Superior temporal gyrus (tissue), 1 donor: ENCODE data around the gene LAD1.
A peak's percentile ranks its signal among the peaks of the same experiment; 100 is the strongest.

ENCODE experiments used
- DNase-seq: peaks from one replicate; pipeline ENCODE4 v3.0.0-alpha.2; 2016; ENCODE audit errors: extremely low spot score

Gene LAD1

GRCh38 chr1:201364808-201365105, 34.4 kb downstream of the LAD1 start:
- no peak for DNase-seq

GRCh38 chr1:201363467-201363866, 35.7 kb downstream of the LAD1 start:
- DNase-seq, result no peak

GRCh38 chr1:201362906-201363305, 36.2 kb downstream of the LAD1 start:
- DNase-seq, result no peak

- peak; percentile 46 for DNase-seq
These were observed 37.2 kb downstream of the LAD1 start for GRCh38 chr1:201361652-201362504.

GRCh38 chr1:201360901-201361651, 38.0 kb downstream of the LAD1 start:
- no peak for DNase-seq

GRCh38 chr1:201360486-201360885, 38.6 kb downstream of the LAD1 start:
- no peak for DNase-seq

- DNase-seq, result no peak
These were observed 39.3 kb downstream of the LAD1 start for GRCh38 chr1:201359873-201360210.

- DNase-seq, result no peak
These were observed 39.9 kb downstream of the LAD1 start for GRCh38 chr1:201359031-201359872.

- DNase-seq, result no peak
These were observed 40.5 kb downstream of the LAD1 start for GRCh38 chr1:201358596-201358995.

- DNase-seq, result no peak
These were observed 41.3 kb downstream of the LAD1 start for GRCh38 chr1:201357636-201358348.

GRCh38 chr1:201357211-201357610, 41.9 kb downstream of the LAD1 start:
- no peak for DNase-seq

- DNase-seq, result no peak
These were observed 42.4 kb downstream of the LAD1 start for GRCh38 chr1:201356701-201357100.

GRCh38 chr1:201356236-201356635, 42.9 kb downstream of the LAD1 start:
- no peak for DNase-seq

- no peak for DNase-seq
These were observed 43.7 kb downstream of the LAD1 start for GRCh38 chr1:201355471-201355870.

- DNase-seq, result no peak
These were observed 44.2 kb downstream of the LAD1 start for GRCh38 chr1:201354901-201355295.

- DNase-seq, result no peak
These were observed 44.8 kb downstream of the LAD1 start for GRCh38 chr1:201354151-201354900.

- no peak for DNase-seq
These were observed 45.8 kb downstream of the LAD1 start for GRCh38 chr1:201353186-201353940.

GRCh38 chr1:201351617-201352016, 47.5 kb downstream of the LAD1 start:
- DNase-seq, result no peak

GRCh38 chr1:201350884-201351283, 48.2 kb downstream of the LAD1 start:
- DNase-seq, result no peak

GRCh38 chr1:201350361-201350725, 48.8 kb downstream of the LAD1 start:
- DNase-seq, result no peak
